HCT116 (cell line): ENCODE measurements around the gene TMEM179.

Experiments used
- POLR2A ChIP-seq: IDR thresholded peaks from 2 replicates; pipeline ENCODE4 v1.7.0; 2011; ENCODE audit warnings: borderline replicate concordance; ENCODE audit not compliant: insufficient read depth, insufficient read length; ENCODE audit errors: extremely low read depth
- POLR2AphosphoS5 ChIP-seq: IDR thresholded peaks from 2 replicates; pipeline ENCODE4 v1.6.1; 2011; ENCODE audit warnings: mild to moderate bottlenecking, low read depth, low read length, moderate library complexity

- TF ChIP-seq POLR2AphosphoS5 (no peak), POLR2A (no peak)
Measured at GRCh38 chr14:104557766-104558165, 46.8 kb downstream of the TMEM179 start.
